Activated CD4-positive, alpha-beta T cell treated with anti-CD3 and anti-CD28 coated beads, Interleukin-2, amount 50 U/mL, for 24 hours (primary cell): Measurements from ENCODE around the gene NUP98.

Experiments used
- DNase-seq, 2 donors: peaks; one replicate each; pipeline ENCODE4 v3.0.0-alpha.2; 2020; ENCODE audit warnings: low read depth in 1 of 2, low spot score in 1 of 2

The NUP98 gene

DNA sequence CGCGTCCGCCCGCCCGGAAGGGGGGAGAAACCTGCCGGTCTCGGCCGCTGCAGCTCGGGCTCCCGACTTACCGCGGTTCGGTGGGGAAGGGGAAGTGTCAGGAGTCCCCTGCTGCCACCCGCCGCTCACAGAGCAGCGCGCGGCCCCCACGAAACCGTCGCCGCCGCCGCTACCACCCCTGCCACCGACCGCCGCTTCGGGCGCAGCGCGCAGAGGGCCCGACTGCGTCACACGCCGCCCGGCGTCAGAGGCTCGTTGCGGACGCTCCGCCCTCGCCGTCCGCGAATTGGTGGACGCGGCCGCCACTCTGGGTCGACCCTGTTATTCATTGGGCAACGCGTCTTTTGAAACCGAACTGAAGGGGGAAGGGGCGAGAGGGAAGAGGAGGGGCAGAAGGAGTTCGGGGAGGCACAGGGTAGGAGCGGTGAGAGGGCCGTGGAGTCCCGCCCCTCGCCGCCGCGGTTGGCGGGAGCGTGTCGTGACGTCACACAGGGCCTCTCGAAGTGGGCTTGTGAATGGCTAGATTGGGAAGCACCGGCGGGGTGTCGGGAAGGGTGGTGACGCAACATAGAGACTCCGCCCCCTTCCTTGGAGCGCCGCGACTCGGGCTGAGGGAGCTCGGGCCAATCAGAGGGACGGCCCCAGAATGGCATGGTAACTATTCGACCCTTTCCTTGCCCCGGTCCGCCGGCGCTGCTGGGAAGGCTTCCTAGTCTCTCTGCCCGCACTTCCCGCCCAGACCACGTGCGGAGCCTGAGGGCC, at the start of gene NUP98:
TSS of gene NUP98 (minus strand) at position 226 of the 762 bp plus-strand sequence. CDS start 15,437 bp downstream, outside the sequence.
- peak; percentile 99 to 100 for DNase-seq

DNA sequence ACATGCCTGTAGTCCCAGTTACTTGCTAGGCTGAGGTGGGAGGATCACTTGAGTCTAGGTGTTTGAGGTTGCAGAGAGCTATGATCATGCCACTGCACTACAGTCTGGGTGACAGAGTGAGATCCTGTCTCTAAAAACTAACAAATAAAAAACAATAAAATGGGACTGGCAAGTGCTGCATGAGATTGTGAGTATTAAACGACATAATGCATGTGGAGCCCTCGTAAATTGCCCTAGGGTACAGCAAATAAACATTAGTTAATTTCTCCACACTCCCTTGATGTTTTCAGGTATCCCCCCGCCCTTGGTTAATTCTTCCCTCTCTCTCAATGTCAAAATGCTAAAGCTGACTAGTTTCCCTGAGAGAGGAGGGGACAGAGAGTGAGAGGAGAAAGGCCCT, 48.3 kb upstream of the NUP98 start:
- DNase-seq, result no peak

DNA sequence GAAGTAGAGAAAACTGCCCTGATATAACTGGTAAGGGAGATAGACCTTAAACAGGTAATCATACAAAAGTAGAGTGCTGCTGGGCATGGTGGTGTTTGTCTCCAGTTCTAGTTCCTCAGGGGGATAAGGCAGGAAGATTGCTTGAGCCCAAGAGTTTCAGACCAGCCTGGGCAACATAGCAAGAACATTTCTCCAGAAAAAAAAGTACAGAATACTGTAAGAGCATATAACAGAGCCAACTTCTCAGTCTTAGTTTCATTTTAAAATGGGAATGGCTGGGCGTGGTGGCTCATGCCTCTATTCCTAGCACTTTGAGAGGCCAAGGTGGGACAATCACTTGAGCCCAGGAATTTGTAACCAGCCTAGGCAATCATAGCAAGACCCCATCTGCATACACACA, 47.9 kb upstream of the NUP98 start:
- no peak for DNase-seq

DNA sequence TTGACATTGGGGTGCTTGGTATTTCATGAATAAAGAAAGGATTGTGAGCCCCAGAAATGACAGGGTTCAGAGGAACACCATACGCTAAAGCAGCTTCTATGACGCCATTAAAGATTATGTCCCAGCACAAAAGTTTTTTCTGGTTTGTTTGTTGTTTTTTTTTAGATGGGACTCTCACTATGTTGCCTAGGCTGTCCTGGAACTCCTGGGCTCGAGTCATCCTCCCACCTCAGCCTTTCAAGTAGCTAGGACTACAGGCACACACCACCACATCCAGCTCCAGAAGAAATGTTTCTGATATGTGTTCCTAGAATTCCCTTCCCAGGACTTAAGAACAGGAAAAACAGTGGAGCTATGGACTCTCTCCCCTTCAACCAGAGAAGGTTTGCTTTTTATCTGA, 46.0 kb upstream of the NUP98 start:
- DNase-seq, result no peak

DNA sequence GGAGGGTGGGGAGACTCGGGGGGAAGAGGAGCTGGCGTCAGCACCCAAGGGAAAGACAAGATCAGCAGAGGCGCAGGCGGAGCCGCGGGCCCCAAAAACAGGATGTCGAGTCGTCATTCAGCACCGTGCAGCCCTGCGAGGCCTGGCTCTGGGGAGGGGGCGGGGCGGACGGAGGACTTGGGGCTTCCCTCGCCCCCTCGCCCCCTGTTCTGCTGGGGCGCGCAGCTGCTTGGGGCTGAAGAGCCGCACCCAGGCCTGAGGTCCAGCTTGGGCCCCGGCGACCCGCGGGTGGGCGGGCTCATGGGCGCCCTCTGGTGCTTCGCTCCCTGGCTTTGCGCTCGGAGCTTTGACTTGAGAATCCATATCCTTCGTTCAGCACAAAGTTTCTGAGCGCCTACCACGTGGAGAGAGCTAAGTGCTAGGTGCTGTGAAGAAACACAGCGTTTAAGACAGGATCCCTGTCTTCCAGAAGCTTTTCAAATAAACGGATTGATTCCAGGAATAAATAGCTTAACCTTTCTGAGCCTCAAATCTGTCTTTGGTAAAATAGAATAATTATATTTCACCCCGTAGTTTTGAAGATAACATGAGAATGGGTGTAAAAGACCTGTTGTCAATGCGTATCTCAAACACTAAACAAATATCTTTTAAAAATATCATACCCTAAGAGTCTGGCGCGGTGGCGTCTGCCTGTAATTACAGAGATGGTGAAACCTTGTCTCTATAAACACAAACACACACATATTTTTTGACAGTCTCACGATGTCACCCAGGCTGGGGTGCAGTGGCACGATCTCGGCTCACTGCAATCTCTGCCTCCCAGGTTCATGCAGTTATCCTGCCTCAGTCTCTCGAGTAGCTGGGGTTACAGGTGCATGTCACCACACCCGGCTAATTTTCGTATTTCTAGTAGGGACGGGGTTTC, 44.3 kb upstream of the NUP98 start:
- peak in 1 of 2 donors; percentile 91 for DNase-seq

DNA sequence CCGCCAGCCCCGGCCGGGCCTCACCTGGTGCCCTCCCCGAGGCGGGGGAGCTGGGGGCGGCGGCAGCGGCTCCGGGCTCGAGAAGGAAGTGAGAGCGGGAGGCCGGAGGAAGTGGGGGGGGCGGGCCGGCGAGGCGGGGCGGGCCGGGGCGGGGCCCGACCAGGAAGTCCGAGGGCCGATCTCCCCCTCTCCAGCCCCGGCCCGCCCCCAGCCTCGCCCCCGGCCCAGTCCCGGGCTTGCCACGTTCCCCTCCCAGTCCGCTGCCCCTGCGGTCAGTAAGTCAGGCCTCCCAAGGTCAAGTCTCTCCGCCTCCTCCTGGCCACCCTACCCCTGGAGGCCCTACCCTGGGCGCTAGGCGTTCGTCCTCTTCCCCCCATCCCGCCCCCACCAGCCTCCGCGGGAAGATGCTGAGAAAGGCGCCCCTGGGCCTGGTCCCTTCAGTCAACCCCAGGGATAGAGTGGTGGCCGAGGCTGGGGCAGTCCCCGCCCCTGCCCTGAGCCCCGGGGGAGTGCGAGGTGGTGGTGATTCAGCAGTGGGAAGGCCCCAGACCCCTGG, 43.6 kb upstream of the NUP98 start, which contains the start of gene RHOG:
TSS of gene RHOG (minus strand) at position 90 of the 556 bp plus-strand sequence. CDS start 12,821 bp downstream, outside the sequence.
- DNase-seq, result peak in 1 of 2 donors; percentile 87

DNA sequence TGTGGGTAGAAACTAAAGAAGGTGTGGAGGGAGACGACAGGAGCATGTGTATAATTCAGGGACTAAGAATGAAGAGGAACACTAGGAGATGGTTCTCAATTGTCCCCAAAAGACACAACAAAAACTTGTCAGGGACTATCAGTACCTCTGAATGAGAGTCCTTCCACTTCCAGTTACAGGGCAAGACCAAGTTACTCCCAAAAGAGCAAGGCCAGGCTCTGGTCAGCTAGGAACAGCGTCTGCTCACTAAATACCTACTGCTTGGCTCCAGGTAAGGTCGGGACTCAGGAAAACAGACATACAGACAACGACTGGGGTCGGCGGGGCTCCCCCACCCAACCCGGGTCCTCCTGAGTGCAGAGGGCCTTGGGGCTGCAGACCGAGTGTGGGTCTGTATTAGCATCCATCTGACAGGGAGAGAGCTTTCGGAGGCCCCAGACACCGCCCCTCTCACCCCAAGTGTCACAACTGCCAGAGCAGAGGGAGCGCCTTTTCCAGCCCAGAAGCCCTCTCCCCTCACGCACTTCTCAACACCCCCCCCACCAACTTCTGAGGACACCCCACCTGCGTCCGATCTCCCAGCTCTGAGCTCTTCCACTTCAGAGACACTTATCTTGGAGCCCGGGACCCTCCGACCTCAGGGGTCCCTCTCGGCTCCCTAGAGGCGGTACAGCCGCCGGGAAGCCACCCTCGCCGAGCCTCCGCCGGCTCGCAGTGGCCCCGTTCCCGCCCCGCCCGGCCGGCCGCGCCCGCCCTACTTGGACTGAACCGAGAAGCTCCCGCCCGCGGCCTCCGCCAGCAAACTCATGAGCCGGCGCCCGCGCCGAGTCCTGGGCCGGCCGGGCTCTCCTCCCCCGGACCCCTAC, 42.9 kb upstream of the NUP98 start:
- peak in 1 of 2 donors; percentile 51 for DNase-seq

DNA sequence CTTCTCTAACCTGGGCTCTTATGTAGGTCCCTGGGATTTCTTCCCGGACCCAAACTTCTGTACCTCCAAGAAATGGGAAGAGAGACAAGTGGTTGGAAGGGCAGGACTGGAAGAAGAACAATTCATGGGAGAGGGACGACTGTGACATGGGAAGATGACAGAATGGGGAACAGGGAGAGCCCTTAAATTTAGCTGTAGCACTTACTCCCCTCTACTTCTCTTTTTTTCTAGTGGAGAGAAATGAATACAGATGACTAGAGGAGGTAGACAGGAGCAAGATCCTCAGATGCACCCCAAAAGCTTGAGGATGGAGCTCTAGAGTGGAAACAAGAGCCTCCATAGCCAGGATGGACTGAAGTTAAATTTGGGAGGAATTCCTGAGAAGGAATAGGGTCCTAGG, 41.1 kb upstream of the NUP98 start:
- no peak for DNase-seq

DNA sequence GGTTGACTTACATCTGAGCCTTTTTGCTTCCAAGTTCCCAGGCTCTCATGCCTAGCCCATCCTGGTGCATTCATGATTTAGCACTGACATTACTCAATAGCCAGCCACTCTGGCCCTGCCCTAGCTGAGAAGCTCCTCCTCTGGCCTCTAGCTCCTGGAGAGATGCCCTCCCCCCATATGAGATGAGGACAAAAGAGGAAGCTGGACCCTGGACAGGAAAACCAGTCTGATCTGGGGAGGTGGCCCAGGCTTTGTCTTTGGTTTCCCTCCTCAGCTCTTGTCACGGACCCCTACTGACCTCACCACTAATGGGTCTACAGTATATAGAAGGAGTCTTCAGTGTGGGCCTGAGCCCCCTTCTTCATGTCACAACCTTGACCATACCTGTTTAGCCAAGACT, 40.4 kb upstream of the NUP98 start:
- DNase-seq, result no peak

DNA sequence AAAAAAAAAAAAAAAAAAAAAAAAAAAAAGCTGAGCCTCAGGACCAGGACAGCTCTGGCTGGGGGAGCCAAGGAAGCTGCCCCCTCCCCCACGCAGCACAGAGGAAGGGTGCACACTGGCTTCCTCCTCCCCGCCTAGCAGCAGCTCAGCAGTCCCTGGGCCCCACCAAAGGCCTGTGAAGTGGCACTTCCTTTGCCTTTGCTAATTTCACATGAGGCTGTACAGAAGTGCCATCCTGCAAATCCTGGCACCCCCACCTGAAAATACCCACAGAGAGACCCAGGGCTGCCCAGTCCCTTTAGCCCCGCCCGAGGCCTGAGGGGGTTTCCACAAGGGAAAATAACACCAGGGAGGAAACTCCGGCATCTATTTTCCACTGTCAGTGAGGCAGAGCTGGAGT, 39.5 kb upstream of the NUP98 start:
- DNase-seq, result no peak

DNA sequence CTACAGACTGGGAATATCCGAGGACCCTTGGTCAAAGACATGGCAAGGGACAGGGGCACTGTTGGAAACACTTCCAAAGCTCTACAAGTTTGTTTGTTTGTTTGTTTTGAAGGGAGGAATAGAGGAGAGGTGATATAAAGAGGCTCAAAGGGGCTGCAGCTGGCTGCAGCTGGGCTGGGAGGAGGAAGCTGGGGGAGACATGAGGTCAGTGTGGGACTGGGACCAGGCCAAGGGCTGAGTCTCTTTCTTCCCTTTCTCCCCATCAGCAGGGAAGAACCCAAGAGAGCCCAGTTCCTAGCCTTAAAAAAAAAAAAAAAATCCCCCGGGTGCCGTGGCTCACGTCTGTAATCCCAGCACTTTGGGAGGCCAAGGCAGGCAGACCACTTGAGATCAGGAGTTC, 38.4 kb upstream of the NUP98 start:
- no peak for DNase-seq

DNA sequence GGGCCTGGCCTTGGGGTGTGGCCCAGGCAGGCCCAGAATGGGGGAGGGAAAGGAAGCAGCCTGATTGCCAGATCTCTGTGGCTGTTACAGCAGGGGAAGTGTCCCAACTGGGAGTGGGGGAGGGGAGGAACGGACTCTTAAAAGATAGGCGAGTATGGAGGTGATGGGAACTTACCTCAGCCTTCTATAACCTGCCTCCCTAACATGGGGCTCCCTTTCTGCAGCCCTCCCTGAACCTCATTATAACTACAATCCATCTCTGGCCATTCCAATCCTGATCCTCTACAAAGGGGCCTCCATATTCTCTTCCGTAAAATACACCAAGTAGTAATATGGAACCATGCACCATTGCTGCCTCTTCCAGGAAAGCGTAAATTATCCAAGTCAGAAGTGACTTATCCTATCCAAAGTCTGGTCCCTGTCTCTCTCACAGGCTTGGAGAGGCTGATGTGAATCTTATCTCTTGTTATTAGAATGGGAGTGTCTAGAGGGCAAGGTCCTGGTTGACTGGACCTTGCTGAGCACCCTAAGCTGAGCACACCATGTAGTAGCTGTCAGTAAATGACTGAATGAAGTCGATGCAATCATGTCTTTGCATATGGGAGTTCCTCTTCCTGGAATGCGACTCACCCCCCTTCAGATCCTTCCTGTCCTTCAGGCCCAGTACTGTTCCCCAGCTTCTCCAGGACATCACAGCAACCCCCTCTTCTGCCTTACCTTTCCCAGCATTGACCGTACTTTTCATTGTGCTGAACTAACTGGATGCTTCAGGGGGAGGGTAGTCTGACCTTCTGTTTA, 37.5 kb upstream of the NUP98 start:
- no peak for DNase-seq

DNA sequence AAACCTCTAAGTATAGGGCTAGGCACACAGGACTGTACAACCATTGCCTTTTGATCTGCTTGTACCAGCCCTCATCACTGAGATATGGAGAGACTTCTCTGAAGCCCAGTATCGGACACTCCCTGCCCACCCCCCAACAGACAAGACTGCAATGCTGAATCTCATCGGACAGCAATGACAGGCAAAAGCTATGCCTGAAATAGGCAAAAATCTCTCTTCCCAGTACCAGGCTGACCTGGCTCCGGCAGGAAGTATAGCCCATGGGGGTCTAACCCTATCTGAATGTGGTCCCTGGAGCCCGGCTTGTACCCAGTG, 37.0 kb upstream of the NUP98 start:
- DNase-seq, result no peak

DNA sequence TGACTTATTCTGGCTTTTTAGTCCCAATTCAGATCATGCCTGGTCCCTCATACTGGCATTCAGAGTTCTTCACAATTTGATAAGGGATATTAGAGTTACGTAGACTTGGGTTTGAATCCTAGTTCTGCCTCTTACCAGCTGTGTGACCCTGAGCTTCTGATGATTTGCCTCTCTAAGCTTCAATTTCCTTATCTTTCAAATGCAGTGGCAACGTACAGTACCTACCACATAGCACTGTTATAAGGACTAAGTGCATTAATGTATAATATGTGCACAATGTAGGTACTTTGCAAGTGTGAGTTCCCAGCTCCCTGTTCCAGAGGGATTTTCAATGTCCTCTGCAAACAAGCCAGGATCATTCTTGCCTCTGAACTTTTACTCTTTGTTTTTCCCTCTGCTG, 36.1 kb upstream of the NUP98 start:
- no peak for DNase-seq

DNA sequence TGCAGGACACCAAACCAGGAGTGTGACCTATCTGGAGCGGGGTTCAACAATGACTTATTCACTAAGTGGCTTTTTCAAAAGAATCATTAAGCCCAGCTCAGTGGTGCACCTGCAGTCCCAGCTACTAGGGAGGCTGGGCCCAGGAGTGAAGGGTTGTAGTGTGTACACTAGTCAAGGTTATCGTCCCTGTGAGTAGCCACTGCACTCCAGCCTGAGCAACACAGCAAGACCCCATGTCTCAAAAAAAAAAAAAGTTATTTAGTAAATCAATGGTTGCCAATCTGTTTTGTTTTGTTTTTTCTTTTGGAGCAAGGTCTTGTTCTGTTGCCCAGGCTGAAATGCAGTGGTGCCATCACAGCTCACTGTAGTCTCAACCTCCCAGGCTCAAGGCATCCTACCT, 35.5 kb upstream of the NUP98 start:
- no peak for DNase-seq

DNA sequence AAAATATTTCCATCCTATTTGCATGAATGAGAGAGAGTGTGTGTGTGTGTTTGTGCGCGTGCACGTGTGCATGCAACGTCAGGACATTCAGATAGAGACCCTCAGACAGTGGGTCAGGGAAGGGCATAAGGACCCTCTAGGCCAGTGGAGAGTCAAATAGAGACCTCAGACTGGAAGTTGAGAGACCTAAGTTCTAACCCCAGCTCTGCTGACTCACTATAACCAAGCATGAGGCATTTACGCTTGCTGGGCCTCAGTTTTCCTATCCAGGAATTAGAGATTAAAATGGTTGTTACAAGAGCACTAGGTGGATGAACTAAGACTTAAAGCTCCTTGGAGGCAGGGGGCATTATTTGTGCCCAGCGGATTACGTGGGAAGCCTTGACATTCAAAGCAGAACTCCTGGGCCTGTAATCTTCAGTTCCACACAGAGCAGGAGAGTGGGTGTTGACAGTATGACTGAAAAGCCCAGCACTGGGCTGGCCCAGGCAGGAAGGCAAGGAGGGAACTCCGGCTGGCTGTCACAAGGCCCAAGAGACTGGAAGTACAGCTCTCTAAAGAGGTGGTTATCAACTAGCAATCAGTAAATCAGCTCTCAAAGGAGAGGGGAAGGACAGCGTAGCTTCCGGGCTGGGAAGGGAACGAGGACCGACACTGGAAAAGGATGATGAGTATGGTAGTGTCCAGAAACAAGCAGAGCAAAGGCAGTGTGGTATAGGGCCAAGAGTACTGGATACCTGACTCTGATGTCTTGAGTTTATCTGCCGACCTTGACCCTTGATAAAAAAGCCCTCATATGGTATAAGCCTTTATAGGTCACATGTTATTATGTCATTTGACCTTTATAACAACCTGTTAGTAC, 34.3 kb upstream of the NUP98 start:
- DNase-seq, result no peak

DNA sequence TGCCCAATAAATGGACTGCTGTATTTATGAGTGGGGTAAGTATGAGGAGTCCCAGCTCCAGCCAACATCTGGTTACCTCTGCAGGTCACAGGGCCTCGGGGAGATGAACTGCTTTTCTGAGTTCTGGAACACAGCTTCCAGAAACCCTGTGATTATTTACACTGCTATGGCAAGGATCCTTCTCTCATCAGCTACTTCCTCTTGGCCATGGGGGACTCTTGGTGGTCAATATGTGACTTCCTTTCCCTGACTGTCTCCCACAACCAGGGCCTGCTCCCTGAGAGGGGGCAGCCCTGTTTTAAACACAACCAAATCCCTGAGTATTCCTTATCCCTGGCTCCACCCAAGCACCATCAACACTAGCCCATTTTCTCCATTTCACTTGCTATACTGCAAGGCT, 33.4 kb upstream of the NUP98 start:
- no peak for DNase-seq

DNA sequence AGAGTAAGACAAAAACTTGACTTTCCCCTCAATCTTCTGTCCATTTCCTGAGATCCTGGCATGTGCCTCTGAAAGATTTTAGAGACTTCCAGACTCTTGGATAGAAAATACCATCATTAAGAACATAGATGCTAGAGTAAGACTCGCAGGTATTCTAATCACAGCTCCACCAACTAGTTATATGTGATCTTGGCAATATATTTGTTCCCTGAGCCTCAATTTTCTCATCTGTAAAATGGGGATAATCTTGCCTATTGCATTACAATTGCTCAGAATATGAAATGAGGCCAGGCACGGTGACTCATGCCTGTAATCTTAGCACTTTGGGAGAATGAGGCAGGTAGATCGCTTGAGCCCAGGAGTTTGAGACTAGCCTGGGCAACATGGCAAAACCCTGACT, 32.7 kb upstream of the NUP98 start:
- DNase-seq, result no peak

DNA sequence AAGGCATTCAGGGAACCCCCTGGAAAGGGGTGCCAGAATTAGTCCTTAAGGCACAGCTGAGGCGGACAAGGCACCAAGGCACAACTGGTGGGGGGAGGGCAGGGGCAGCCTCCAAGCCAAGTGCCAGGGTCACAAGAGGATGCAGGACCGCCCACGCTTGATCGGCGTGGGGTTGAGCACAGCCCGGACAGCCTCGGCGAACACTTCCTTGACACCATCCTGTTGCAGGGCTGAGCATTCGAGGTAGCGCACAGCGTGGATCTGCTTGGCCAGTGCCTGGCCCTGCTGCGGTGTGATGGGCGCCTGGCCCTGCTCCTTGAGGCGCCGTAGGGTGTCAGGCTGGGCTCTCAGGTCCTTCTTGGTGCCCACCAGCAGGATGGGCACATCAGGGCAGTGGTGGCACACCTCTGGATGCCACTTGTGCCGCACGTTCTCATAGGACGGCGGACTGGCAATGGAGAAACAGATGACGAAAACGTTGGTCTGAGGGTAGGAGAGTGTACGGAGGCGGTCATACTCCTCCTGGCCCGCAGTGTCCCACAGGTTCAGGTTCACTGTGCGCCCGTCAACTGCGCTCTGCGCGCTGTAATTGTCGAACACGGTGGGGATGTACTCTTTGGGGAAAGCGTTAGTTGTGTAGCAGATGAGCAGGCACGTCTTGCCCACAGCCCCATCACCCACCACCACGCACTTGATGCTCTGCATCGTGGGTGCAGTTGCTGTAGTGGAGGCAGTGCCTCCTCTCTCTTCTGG, 30.3 kb upstream of the NUP98 start:
- DNase-seq, result no peak
